Measurements from ENCODE around the gene BIN2. TPM values are rescaled to one million over a fixed set of nuclear protein-coding genes. Genes with fewer than 3 reads are reported as not detected.

BIN2 gene
- total and polyA plus RNA-seq, 2 of the 13 experiments (the other 11 are each of a cell fraction or from before 2014, with no cell fraction given) = not detected

- Histone ChIP-seq H3K4me2 (ENCODE audit: low read depth, low read length) (no peak overlapping the region), H4K20me1 (ENCODE audit: insufficient read depth, low read length) (no peaks in the 10 kb centered on the region), H3K9ac (ENCODE audit: insufficient read depth, low read depth, low read length) (no peak overlapping the region), H3K4me3 (replicated peaks in 1 of 3; ENCODE audit: insufficient read depth in 1 of 3, low read depth in 2 of 3, low read length in 3 of 3) (no peak overlapping the region), H3K4me1 (ENCODE audit: insufficient read depth, low read length) (no peaks in the 10 kb centered on the region), H3K27me3 (ENCODE audit: control insufficient read depth in 1 of 2, insufficient read depth in 2 of 2, low read length in 2 of 2) (no peaks in the 10 kb centered on the region), H3K36me3 (replicated peaks in 1 of 2; ENCODE audit: control insufficient read depth in 1 of 2, insufficient read depth in 2 of 2, low read length in 2 of 2) (no peaks in the 10 kb centered on the region), H3K9me3 (ENCODE audit: low read length) (no peaks in the 10 kb centered on the region), H3K79me2 (ENCODE audit: insufficient read depth, low read length) (no peaks in the 10 kb centered on the region), H2AFZ (ENCODE audit: low read length) (no peak overlapping the region), H3K27ac (ENCODE audit: extremely low read length, insufficient read depth, low read length) (no peak overlapping the region)
- 54% methylated on average over 6 of the region's 6 CpGs for WGBS (ENCODE audit: low lambda C conversion rate)
- intact Hi-C loops (cut with micrococcal nuclease; ENCODE audit: unreplicated experiment) (no loop called here), in situ Hi-C loops (cut with HindIII; ENCODE audit: extremely low pct_ligation_motif_present, low pct_unique_long_range_greater_than_20kb) (no loop called here)
- CTCF ChIA-PET (ENCODE audit: low intra/inter-chr PET ratio, low total read pairs) = no interaction called here
- ATAC-seq (no peak), FAIRE-seq (no peak), DNase-seq (ENCODE audit: low spot score) (no peak)
- TF ChIP-seq ZNF234 (CRISPR knock-in tag; conservative IDR thresholded peaks at IDR 0.05) (no peak), RBAK (CRISPR knock-in tag; IDR thresholded peaks at IDR 0.05) (no peak), ZNF34 (CRISPR knock-in tag; IDR thresholded peaks at IDR 0.05; ENCODE audit: borderline replicate concordance) (no peak), ZNF143 (CRISPR knock-in tag; IDR thresholded peaks at IDR 0.05) (no peak), ZNF280B (CRISPR knock-in tag; IDR thresholded peaks at IDR 0.05; ENCODE audit: borderline replicate concordance) (no peak), ZNF468 (CRISPR knock-in tag; IDR thresholded peaks at IDR 0.05) (no peak), PHF8 (CRISPR knock-in tag; IDR thresholded peaks at IDR 0.05) (no peak), ZNF891 (CRISPR knock-in tag; IDR thresholded peaks at IDR 0.05) (no peak), GABPA (IDR thresholded peaks at IDR 0.05; ENCODE audit: low read depth, low read length) (no peak), GABPA (CRISPR knock-in tag; IDR thresholded peaks at IDR 0.05; ENCODE audit: low read depth) (no peak), CSRNP2 (CRISPR knock-in tag; conservative IDR thresholded peaks at IDR 0.05; ENCODE audit: low read depth) (no peak), ZFP36L2 (CRISPR knock-in tag; IDR thresholded peaks at IDR 0.05) (no peak), POLR2AphosphoS5 (IDR thresholded peaks at IDR 0.05; ENCODE audit: low read depth, low read length) (no peak), MXD1 (CRISPR knock-in tag; IDR thresholded peaks at IDR 0.05) (no peak), SMAD9 (CRISPR knock-in tag; IDR thresholded peaks at IDR 0.05) (no peak), ZNF782 (CRISPR knock-in tag; IDR thresholded peaks at IDR 0.05; ENCODE audit: borderline replicate concordance) (no peak), ZNF772 (CRISPR knock-in tag; IDR thresholded peaks at IDR 0.05) (no peak)
- no TSS peak for BruUV-seq (replicated peaks)
- POLR2A ChIA-PET = no interaction called here
Measured at GRCh38 chr12:51333536-51333935, 9.6 kb upstream of the BIN2 start.

All from HepG2 (cell line).